ENCODE measurements around the gene FHAD1.

Gene FHAD1

GRCh38 chr1:15390667-15391066 is 143.6 kb downstream of the FHAD1 start:
- Histone ChIP-seq H3K27me3 (ENCODE audit: insufficient read depth, poor library complexity, severe bottlenecking) (no peaks in the 10 kb centered on the region), H3K36me3 (ENCODE audit: low read depth) (no peaks in the 10 kb centered on the region), H3K9me3 (ENCODE audit: severe bottlenecking) (no peaks in the 10 kb centered on the region), H3K4me1 (ENCODE audit: insufficient read depth, poor library complexity, severe bottlenecking) (no peaks in the 10 kb centered on the region), H3K27ac (ENCODE audit: poor library complexity, severe bottlenecking) (no peak overlapping the region), H3K4me3 (ENCODE audit: severe bottlenecking) (no peak overlapping the region)
- DNase-seq (ENCODE audit: low spot score) (no peak), ATAC-seq (ENCODE audit: low read depth) (no peak)
- TF ChIP-seq CTCF (IDR thresholded peaks at IDR 0.05; ENCODE audit: poor library complexity, severe bottlenecking), result no peak

GRCh38 chr1:15391366-15391765 is 144.3 kb downstream of the FHAD1 start:
- no peak for TF ChIP-seq CTCF (IDR thresholded peaks at IDR 0.05; ENCODE audit: poor library complexity, severe bottlenecking)
- no peak overlapping the region for H3K4me3 ChIP-seq (ENCODE audit: severe bottlenecking)
- no peak overlapping the region for H3K27ac ChIP-seq (ENCODE audit: poor library complexity, severe bottlenecking)
- DNase-seq (ENCODE audit: low spot score) (no peak), ATAC-seq (ENCODE audit: low read depth) (no peak)
- no peaks in the 10 kb centered on the region for H3K9me3 ChIP-seq (ENCODE audit: severe bottlenecking)
- no peaks in the 10 kb centered on the region for H3K4me1 ChIP-seq (ENCODE audit: insufficient read depth, poor library complexity, severe bottlenecking)
- no peaks in the 10 kb centered on the region for H3K27me3 ChIP-seq (ENCODE audit: insufficient read depth, poor library complexity, severe bottlenecking)
- no peaks in the 10 kb centered on the region for H3K36me3 ChIP-seq (ENCODE audit: low read depth)

GRCh38 chr1:15393475-15394257 is 146.6 kb downstream of the FHAD1 start:
- no peak for TF ChIP-seq CTCF (IDR thresholded peaks at IDR 0.05; ENCODE audit: poor library complexity, severe bottlenecking)
- no peak for DNase-seq (ENCODE audit: low spot score)
- H3K36me3 ChIP-seq (ENCODE audit: low read depth), result no peaks in the 10 kb centered on the region
- H3K9me3 ChIP-seq (ENCODE audit: severe bottlenecking), result no peaks in the 10 kb centered on the region
- H3K27me3 ChIP-seq (ENCODE audit: insufficient read depth, poor library complexity, severe bottlenecking), result no peaks in the 10 kb centered on the region
- ATAC-seq (ENCODE audit: low read depth), result no peak
- H3K27ac ChIP-seq (ENCODE audit: poor library complexity, severe bottlenecking), result no peak overlapping the region
- H3K4me1 ChIP-seq (ENCODE audit: insufficient read depth, poor library complexity, severe bottlenecking), result no peaks in the 10 kb centered on the region
- no peak overlapping the region for H3K4me3 ChIP-seq (ENCODE audit: severe bottlenecking)

- Histone ChIP-seq H3K27ac (ENCODE audit: poor library complexity, severe bottlenecking) (no peak overlapping the region), H3K9me3 (ENCODE audit: severe bottlenecking) (no peaks in the 10 kb centered on the region), H3K27me3 (ENCODE audit: insufficient read depth, poor library complexity, severe bottlenecking) (no peaks in the 10 kb centered on the region), H3K36me3 (ENCODE audit: low read depth) (no peaks in the 10 kb centered on the region), H3K4me3 (ENCODE audit: severe bottlenecking) (no peak overlapping the region), H3K4me1 (ENCODE audit: insufficient read depth, poor library complexity, severe bottlenecking) (no peaks in the 10 kb centered on the region)
- TF ChIP-seq CTCF (IDR thresholded peaks at IDR 0.05; ENCODE audit: poor library complexity, severe bottlenecking), result no peak
- no peak for ATAC-seq (ENCODE audit: low read depth)
- no peak for DNase-seq (ENCODE audit: low spot score)
Observed at GRCh38 chr1:15394258-15394690, 147.3 kb downstream of the FHAD1 start.

GRCh38 chr1:15397236-15397635 is 150.2 kb downstream of the FHAD1 start:
- DNase-seq (ENCODE audit: low spot score), result no peak
- TF ChIP-seq CTCF (IDR thresholded peaks at IDR 0.05; ENCODE audit: poor library complexity, severe bottlenecking), result no peak
- ATAC-seq (ENCODE audit: low read depth), result no peak
- no peaks in the 10 kb centered on the region for H3K9me3 ChIP-seq (ENCODE audit: severe bottlenecking)
- H3K27me3 ChIP-seq (ENCODE audit: insufficient read depth, poor library complexity, severe bottlenecking), result no peaks in the 10 kb centered on the region
- no peaks in the 10 kb centered on the region for H3K36me3 ChIP-seq (ENCODE audit: low read depth)
- H3K4me3 ChIP-seq (ENCODE audit: severe bottlenecking), result no peak overlapping the region
- no peak overlapping the region for H3K27ac ChIP-seq (ENCODE audit: poor library complexity, severe bottlenecking)
- peaks cover 10% of the 10 kb centered on the region for H3K4me1 ChIP-seq (ENCODE audit: insufficient read depth, poor library complexity, severe bottlenecking)
